Gastroesophageal sphincter (tissue), 4 donors: ENCODE data around the gene CUBN. TPM values are rescaled to one million over a fixed set of nuclear protein-coding genes. Genes with fewer than 3 reads are reported as not detected.
A peak's percentile ranks its signal among the peaks of the same experiment; 100 is the strongest.

ENCODE experiments used
- ATAC-seq: fragments of 150-250 bp; one replicate; pipeline ENCODE4 v1.9.1; 2016; ENCODE audit warnings: mild to moderate bottlenecking, moderate library complexity
- H3K27ac ChIP-seq, 4 donors: fragments of 200-600 bp; sonication (generic) in 3 of 4; 1 replicate in 3 of 4; 2 replicates in 1 of 4; pipeline ENCODE4 v1.5.1; 2016 to 2019
- H3K27me3 ChIP-seq: fragments of 200-600 bp; sonication (generic); one replicate; pipeline ENCODE4 v1.5.1; 2019
- H3K36me3 ChIP-seq, 2 donors: fragments of 200-600 bp; sonication (generic); one replicate each; pipeline ENCODE4 v1.5.1; 2019; ENCODE audit warnings: control low read depth in 1 of 2
- H3K4me1 ChIP-seq, 3 donors: fragments of 200-600 bp; sonication (generic); 1 replicate in 2 of 3; 2 replicates in 1 of 3; pipeline ENCODE4 v1.5.1; 2016 to 2019; ENCODE audit warnings: control low read depth in 2 of 3
- H3K4me3 ChIP-seq, 2 donors: fragments of 200-600 bp; sonication (generic); one replicate each; pipeline ENCODE4 v1.5.1; 2019; ENCODE audit warnings: mild to moderate bottlenecking in 1 of 2, moderate library complexity in 1 of 2
- H3K9me3 ChIP-seq, 3 donors: fragments of 200-600 bp; sonication (generic); one replicate each; pipeline ENCODE4 v1.5.1; 2017 to 2019; ENCODE audit warnings: control low read depth in 2 of 3
- CTCF ChIP-seq, 4 experiments: fragments of 200-600 bp in 2 of 4; fragments of 450-650 bp in 2 of 4; sonication (generic) in 1 of 4; IDR thresholded peaks; one replicate each; pipeline ENCODE4 v1.5.1; 2017 to 2019; ENCODE audit warnings: antibody characterized with exemption in 4 of 4, mild to moderate bottlenecking in 2 of 4, moderate library complexity in 2 of 4
- EP300 ChIP-seq: sonication (generic); formaldehyde crosslinking; IDR thresholded peaks from one replicate; pipeline ENCODE4 v1.6.1; 2017; ENCODE audit warnings: antibody characterized with exemption, mild to moderate bottlenecking
- POLR2A ChIP-seq, 2 donors: fragments of 450-650 bp; IDR thresholded peaks; one replicate each; pipeline ENCODE4 v1.6.1; 2017; ENCODE audit warnings: antibody characterized with exemption in 2 of 2, mild to moderate bottlenecking in 2 of 2, moderate library complexity in 1 of 2
- POLR2AphosphoS5 ChIP-seq: sonication (generic); formaldehyde crosslinking; IDR thresholded peaks from one replicate; pipeline ENCODE4 v1.6.1; 2017; ENCODE audit warnings: antibody characterized with exemption
- WGBS, 2 donors: methylation state at CpG; one replicate each; pipeline ENCODE4 v1.1.5; 2018; ENCODE audit warnings: low coverage in 1 of 2; 5-methylcytosine and 5-hydroxymethylcytosine counted together
- total RNA-seq, 4 donors: library from RNA; depleted of rRNA; stranded (reverse); fragments of >200 nt; gene quantifications; one replicate each; pipeline ENCODE4 v1.1.0, GENCODE V29; 2016

The CUBN gene
- total RNA-seq, 4 donors from 2014 or later = 0.37 to 2.8 (median 1.6) TPM

GRCh38 chr10:17076626-17077345, 52.8 kb downstream of the CUBN start:
- WGBS, 2 donors = 66 to 71% methylated on average over 8 of the region's 8 CpGs
- TF ChIP-seq CTCF (IDR thresholded peaks at IDR 0.05) (no peak), POLR2A (IDR thresholded peaks at IDR 0.05) (no peak), EP300 (no peak), POLR2AphosphoS5 (no peak)
- Histone ChIP-seq H3K9me3 (no peaks in the 10 kb centered on the region), H3K27ac (peak overlapping the region in 2 of 4 donors; percentile 57 to 59), H3K27me3 (no peaks in the 10 kb centered on the region), H3K4me1 (peaks cover 4 to 18% (median 4%) of the 10 kb centered on the region in 3 donors), H3K4me3 (no peak overlapping the region), H3K36me3 (no peaks in the 10 kb centered on the region)
- no peak for ATAC-seq

- Histone ChIP-seq H3K27me3 (no peaks in the 10 kb centered on the region), H3K9me3 (no peaks in the 10 kb centered on the region), H3K27ac (peak overlapping the region; percentile 34 to 59 (median 50)), H3K4me1 (peaks cover 4 to 18% (median 4%) of the 10 kb centered on the region in 3 donors), H3K4me3 (no peak overlapping the region), H3K36me3 (no peaks in the 10 kb centered on the region)
- TF ChIP-seq POLR2A (IDR thresholded peaks at IDR 0.05) (no peak), CTCF (IDR thresholded peaks at IDR 0.05) (no peak)
- WGBS, 2 donors = 55 to 57% methylated on average over 2 of the region's 2 CpGs
- peak; percentile 94 for ATAC-seq
Measured at GRCh38 chr10:17075533-17076359, 53.9 kb downstream of the CUBN start.

GRCh38 chr10:17074541-17074847, 55.1 kb downstream of the CUBN start:
- no peak overlapping the region for H3K4me3 ChIP-seq
- H3K4me1 ChIP-seq = peaks cover 4 to 18% (median 4%) of the 10 kb centered on the region in 3 donors
- no peaks in the 10 kb centered on the region for H3K27me3 ChIP-seq
- TF ChIP-seq EP300 (no peak), POLR2AphosphoS5 (no peak), CTCF (IDR thresholded peaks at IDR 0.05) (no peak), POLR2A (IDR thresholded peaks at IDR 0.05) (no peak)
- no peak for ATAC-seq
- H3K27ac ChIP-seq = no peak overlapping the region
- H3K36me3 ChIP-seq = no peaks in the 10 kb centered on the region
- H3K9me3 ChIP-seq = no peaks in the 10 kb centered on the region

GRCh38 chr10:17073725-17074540, 55.7 kb downstream of the CUBN start:
- no peak for ATAC-seq
- H3K27me3 ChIP-seq = no peaks in the 10 kb centered on the region
- no peak for TF ChIP-seq CTCF (IDR thresholded peaks at IDR 0.05)
- no peak for TF ChIP-seq POLR2AphosphoS5
- TF ChIP-seq POLR2A (IDR thresholded peaks at IDR 0.05) = no peak
- no peak for TF ChIP-seq EP300
- peaks cover 4 to 18% (median 4%) of the 10 kb centered on the region in 3 donors for H3K4me1 ChIP-seq
- WGBS, 2 donors = 90 to 92% methylated on average over 9 of the region's 12 CpGs
- H3K27ac ChIP-seq = no peak overlapping the region
- H3K36me3 ChIP-seq = no peaks in the 10 kb centered on the region
- H3K9me3 ChIP-seq = no peaks in the 10 kb centered on the region
- no peak overlapping the region for H3K4me3 ChIP-seq
